Suprapubic skin (tissue), 3 donors: ENCODE results near the gene ABLIM2.

ENCODE experiments used
- EP300 ChIP-seq: sonication (generic); formaldehyde crosslinking; IDR thresholded peaks from one replicate; pipeline ENCODE4 v1.6.1; 2017; ENCODE audit warnings: antibody characterized with exemption
- TF ChIP-seq, protein P1 (sequence below), 2 donors: fragments of 200-600 bp in 1 of 2; fragments of 450-650 bp in 1 of 2; sonication (generic) in 1 of 2; IDR thresholded peaks; one replicate each; pipeline ENCODE4 v1.5.1; 2016 to 2019; ENCODE audit warnings: antibody characterized with exemption in 2 of 2, mild to moderate bottlenecking in 1 of 2, moderate library complexity in 1 of 2

- no peak for TF ChIP-seq EP300
- TF ChIP-seq, protein P1, sequence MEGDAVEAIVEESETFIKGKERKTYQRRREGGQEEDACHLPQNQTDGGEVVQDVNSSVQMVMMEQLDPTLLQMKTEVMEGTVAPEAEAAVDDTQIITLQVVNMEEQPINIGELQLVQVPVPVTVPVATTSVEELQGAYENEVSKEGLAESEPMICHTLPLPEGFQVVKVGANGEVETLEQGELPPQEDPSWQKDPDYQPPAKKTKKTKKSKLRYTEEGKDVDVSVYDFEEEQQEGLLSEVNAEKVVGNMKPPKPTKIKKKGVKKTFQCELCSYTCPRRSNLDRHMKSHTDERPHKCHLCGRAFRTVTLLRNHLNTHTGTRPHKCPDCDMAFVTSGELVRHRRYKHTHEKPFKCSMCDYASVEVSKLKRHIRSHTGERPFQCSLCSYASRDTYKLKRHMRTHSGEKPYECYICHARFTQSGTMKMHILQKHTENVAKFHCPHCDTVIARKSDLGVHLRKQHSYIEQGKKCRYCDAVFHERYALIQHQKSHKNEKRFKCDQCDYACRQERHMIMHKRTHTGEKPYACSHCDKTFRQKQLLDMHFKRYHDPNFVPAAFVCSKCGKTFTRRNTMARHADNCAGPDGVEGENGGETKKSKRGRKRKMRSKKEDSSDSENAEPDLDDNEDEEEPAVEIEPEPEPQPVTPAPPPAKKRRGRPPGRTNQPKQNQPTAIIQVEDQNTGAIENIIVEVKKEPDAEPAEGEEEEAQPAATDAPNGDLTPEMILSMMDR (IDR thresholded peaks at IDR 0.05), result no peak
These were observed 128.9 kb downstream of the ABLIM2 start for GRCh38 chr4:8029689-8030088.
